Skeletal muscle tissue (tissue), 2 donors: ENCODE measurements around the gene BCL2L13. TPM values are rescaled to one million over a fixed set of nuclear protein-coding genes. Genes with fewer than 3 reads are reported as not detected.

ENCODE experiments used
- small RNA-seq: library from RNA; depleted of rRNA; stranded (forward); fragments of <200 nt; gene quantifications from one replicate; pipeline ENCODE3, GENCODE V24; 2014
- total RNA-seq: library from RNA; depleted of rRNA; stranded (reverse); fragments of >200 nt; gene quantifications from one replicate; pipeline ENCODE4 v1.2.3, GENCODE V29; 2014

Gene BCL2L13
- total RNA-seq, 1 donor from 2014 or later: 41.2 TPM

Small RNA genes lying within 50 kb of the gene (small RNA-seq; reads per million reads assigned to genes)
- not detected for gene MIR3198-1

Other genes with a start within 250 kb of the BCL2L13 start
- gene SLC25A18, start 75.3 kb upstream of the BCL2L13 start, total RNA-seq: not detected
- 60.0 TPM for gene ATP6V1E1, start 10.0 kb upstream of the BCL2L13 start, total RNA-seq
- gene BID, start 135.7 kb downstream of the BCL2L13 start, total RNA-seq: 10.4 TPM